Stimulated activated CD4-positive, alpha-beta T cell treated with anti-CD3 and anti-CD28 coated beads, Interleukin-1b, Interleukin-23, amount 100 ng/mL, for 48 hours (primary cell): ENCODE results near the gene ASXL1.
"Not testable (repeated sequence)": the region's sequence is repeated elsewhere in the genome, so short reads cannot be mapped to it uniquely, and the experiment has no call there.

ENCODE experiments used
- DNase-seq: peaks from one replicate; pipeline ENCODE4 v3.0.0-alpha.2; 2020

The ASXL1 gene

DNA sequence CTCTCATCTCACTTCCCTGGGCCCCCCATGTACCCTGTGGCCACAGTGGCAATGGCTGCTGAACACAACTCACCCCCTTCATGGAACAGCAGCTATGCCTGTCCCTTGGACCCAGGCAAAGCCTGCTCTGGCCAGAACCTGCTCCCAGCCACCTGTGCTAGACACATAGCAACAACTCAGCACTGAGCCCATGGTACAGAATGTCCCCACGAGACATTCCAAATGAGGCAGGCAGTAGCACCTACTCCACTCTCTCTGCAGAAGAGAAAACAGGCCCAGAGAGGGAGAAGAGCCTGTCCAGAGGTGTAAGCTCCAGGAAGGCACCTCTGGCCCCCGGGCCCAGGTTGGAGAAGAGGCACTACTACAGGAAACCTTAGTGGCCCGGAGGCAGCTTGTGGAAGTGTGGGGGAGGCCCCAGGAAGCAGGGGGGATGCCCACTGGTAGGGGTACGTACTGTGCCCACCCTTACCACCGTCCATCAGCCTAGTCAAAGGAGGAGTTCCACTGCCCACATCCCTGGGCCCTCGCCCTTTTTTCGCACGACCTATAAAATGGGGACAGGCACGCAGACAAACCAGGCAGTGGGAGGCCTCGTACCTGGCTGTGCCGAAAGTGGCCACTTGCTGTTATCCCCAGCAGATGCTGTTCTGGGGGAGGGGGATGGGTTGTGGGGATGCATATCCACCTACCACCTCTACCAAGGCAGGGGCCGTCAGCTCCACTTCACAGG, 97.2 kb downstream of the ASXL1 start:
- no peak for DNase-seq

DNA sequence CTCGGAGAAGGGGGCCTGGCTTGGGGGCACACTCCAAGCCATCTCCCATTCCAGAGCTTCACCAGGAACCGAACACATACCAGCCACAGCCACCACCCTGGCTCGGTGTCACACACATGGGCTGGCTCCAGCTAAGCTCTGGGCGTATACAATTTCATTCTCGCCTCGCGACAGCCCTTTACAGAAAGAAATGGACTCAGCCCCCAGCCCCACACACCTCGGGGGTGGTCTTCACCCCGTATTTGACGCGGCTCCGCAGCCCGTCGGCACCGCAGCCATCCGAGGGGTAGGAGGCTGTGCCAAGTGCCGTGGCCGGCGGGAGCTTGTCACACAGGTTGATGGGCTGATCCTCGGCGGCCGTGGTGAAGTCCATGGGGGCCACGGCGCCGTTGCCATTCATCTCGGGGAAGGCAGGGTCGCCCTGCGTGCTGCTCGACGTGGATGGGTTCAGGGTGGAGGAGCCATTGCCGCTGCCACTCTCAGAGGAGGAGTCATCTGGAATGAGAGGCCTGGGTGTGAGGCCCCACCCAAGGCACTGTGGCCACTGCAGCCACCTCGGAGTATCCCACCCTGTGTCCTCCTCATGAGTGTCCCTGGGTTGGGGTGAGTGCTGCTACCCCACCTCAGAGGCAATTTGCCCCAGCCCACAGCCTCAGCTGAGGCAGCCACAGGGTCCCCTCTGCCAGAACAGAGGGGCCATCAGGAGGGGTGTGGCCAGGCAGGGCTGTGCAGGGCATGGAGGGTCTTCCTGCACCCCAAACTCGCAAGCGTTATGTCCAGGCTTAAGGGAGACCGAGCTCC, 98.0 kb downstream of the ASXL1 start:
- DNase-seq = no peak

DNA sequence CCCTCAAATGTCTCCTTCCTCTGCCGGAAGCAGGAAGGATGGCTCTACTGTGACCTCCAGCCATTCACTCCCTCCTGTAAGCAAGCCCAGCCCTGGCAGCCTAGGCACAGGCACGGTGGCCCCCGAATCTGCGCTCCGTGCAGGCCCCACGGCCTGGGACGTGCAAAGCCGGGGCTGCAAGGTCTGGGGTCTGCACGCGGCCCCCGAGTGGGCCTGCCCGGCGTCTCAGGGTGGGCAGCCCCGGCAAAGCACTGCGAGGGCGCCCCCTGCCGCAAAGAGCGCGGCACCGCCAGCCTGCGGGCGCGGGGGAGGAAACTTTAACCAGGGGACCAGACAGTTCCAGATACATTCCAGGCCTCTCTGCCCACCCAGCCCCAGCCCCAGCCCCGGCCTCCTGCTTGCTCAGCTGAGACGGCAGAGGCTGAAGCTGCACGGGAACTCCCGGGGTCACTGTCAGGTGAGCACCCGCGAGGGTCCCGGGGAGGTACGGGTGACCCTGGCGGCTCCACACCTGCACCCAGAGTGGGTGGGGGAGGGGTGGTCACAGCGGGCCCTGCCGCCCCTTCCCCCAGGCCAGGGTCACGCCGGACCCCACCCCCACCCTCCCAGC, 98.8 kb downstream of the ASXL1 start:
- DNase-seq = no peak

DNA sequence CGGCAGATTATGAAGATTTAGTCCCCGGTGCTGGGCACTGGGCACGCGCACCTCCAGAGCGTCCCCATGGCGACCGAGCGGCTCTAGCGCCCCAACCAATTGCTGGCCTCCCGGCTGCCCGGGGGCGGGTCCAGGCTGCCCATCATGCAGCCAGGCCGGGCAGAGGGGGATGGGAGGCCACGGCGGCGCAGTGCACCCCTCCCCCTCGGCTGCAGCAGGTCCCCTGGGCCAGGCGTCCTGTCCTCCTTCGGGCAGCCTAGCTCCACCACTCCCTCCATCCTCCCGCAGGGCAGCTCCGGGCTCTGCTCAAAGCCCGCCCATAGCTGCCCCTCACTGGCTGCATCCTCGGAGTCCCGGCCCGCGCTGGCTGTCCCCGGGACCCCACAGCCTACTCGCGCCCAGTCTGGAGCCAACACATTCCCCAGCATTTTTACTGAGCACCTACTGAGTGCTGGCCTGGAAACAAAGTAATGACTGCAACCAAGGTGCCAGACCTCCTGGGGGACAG, 99.4 kb downstream of the ASXL1 start:
- DNase-seq = no peak

DNA sequence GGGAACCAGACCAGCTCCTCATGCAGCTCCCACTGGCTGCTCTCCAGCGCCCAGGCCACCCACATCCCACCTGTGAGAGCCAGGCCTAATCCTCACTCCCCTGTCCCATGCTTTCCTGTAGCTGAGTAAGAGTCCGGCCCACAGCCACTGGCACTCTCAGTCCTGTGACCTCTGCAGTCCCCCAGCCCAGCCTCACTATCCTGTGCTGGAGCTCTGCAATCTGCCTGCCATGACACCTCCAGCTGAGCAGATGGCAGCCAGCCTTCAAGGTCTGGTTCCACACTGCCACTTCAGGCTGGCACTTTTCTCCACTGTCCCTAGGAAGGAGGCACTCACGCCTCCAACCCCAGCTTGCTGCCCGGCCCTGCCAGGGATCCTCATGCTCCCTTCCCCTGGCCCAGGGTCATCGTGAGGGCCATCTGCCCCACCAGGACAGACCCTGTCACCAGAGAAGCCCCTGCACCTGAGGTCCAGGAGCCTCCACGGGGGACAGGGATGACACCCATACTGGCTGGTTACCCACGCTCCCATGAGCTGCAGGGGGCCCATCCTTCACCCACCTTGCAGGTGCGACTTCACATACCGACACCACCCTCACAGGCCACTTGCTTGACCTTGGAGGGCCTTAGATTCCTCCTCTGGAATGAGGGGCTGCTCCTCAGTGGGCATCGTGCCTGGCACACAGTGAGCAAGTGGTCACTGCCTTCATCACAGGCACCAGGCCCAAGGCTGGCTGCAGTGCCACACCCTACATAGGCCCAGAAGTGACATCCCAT, 100.1 kb downstream of the ASXL1 start:
- DNase-seq = no peak

DNA sequence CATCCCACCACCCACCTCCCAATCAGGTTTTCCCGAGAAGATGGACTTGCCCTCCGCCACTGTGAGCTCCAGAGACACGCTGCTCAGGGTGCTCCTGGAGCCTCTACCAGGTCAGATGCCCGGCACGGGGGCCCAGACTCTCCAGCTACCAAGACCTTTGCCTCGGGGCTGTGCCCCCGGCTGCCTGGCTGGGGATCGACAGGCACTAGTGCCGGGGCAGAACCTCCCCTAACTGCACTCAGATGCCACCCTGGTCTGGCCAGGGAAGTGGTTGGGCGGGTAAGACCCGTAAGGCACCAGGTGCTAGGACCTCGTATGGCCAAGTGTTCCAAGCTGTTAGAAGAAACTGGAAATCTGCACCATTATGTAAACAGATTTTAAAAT, 100.7 kb downstream of the ASXL1 start:
- DNase-seq = no peak

DNA sequence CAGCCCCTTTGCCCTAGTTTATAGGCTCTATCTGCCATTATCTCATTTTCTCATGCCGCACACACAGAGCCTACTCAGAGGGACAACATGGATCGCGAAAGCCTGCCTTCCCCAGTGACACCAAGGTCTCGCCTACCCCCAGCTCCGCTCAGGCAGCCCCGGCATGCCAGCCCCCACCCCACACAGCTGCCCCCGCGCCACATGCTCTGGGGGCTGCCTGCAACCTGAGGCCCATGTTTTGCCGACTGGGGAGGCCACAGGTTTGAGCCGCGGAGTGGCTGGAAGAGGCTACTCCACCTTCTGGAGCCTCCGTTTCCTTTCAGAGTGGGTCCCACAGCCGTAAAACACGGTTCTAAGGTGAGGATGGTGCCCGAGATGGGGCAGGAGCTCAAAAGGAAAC, 102.1 kb downstream of the ASXL1 start:
- DNase-seq = no peak

DNA sequence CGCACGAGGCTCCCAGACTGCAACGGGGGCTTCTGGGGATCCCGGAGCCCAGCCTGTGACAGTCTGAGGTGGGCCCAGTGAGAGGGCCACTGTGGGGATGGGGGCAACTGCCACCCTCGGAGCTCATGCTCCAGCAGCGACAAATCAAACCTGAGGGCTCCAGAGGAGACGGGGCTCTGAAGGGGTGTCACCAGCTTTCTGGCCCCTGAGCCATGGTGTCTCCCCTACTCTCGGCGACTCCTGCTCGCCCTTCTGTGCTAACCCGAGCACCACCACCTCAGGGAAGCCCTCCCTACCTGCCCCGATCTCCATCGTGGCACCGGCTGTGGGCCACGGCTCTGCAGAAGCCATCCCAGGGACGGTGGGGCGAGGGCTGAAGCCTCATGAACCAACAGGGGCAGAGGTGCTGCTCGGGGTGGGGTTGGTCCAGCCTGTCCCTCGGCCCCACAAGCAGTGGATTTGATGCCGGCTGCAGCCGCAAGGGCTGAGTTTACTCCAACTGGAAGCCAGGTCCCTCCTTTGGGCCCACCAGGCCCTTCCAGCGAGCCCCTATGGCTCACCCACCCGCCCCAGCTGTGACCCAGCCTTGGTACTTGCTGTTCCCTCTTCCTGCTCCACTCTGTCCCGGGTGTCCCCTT, 102.7 kb downstream of the ASXL1 start:
- no peak for DNase-seq

DNA sequence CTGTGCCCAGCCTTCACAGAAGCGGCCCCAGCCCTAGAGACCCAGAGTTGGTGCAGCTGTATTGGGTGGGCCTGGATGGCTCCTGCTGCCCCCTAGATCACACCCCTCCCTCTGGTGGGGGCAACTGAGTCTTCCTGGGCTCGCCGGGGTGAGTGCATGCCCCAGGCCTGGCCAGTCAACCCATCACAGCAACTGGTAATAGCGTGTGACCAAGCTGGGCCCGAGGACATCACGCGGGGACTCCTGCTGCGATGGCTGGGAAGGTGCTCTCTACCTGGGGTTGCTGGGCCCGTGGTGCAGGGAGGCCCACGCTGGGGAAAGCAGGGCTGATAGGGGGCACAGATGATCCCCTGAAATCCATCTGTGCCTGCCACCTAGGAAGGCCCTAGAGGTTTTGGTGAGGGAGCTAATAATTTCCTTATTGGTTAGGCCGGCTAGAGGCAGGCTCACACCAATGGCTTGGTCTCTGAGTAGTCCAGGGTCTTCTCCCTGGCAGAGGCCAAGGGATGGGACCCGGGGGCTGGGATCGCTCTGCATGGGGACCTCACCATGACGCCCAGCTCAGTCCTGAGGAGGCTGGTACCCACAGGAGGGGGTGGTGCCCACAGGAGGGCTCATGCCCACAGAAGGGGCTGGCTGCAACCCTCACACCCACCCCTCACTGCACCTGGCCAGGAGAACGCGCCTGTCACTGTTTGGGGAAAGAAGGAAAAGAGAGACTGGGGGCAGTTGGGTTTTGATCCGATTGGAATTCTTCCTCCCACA, 103.9 kb downstream of the ASXL1 start:
- DNase-seq = no peak

DNA sequence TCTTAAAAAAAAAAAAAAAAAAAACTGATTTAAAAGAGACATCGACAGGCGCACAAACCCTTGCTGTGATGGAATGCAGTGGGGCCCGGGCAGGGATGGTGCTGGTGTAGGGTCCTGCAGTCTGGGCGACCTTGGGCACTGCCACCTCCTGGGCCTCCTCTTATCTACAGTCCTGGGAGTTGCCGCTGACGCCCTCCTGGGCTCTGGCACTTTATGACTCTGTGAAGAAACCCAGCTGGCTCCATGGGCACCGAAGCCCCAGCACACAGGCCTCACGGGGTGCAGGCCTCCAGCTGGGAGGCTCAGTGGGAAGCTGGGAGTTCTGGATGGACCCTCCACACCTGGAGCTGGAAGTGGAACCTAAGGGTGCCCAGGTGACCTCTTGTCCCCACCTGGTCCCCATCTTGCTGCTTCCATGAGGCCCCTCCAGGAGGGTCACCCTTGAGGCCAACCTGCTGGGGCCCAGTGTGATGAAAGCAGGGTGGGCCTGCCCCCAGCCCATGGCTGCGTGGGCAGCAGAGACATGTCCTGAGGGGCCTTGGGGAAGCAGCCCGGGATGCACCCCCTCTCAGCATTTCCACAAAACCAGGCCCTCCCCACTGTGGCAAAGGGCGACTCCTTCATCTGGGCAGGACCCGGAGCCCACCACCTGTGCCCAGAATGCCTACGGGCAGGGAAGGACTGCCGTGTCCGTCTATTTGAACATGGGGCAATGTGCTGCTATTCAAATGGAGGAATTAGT, 104.9 kb downstream of the ASXL1 start:
- no peak for DNase-seq

DNA sequence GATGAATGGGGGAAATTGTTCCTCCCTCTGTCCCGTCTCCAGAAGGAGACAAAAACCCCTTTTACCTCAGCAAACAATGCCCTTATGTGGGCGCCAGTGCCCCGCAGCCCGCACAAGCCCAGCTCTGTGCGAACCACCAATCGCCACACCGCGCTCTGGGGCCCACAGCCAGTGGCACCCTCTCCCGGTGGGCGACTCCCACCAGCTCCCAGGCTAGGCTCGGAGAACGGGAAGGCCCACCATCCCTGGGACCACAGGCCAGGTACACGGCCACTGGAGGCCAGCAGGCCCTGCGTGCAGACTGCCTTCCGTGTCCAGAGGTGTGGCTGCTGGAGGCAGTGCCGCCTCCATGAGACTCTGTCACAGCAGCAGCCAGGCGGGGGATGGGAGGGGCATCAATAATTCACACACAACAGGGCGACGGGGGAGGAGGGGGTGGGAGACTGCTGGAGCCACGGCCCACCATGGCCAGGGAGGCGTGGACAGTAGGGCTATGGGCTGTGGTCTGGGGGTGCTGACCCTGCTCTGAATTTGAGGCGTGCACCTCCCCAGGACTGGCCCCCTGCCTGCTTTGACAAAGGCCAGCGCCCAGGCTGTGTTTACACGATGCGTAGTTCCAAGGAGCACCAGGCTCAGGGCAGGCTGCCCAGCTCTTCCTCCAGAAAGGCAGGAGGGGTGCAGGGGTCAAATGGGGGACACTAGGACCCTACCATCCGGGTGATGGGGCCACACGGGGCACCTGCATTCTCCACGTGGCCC, 105.7 kb downstream of the ASXL1 start:
- no peak for DNase-seq

DNA sequence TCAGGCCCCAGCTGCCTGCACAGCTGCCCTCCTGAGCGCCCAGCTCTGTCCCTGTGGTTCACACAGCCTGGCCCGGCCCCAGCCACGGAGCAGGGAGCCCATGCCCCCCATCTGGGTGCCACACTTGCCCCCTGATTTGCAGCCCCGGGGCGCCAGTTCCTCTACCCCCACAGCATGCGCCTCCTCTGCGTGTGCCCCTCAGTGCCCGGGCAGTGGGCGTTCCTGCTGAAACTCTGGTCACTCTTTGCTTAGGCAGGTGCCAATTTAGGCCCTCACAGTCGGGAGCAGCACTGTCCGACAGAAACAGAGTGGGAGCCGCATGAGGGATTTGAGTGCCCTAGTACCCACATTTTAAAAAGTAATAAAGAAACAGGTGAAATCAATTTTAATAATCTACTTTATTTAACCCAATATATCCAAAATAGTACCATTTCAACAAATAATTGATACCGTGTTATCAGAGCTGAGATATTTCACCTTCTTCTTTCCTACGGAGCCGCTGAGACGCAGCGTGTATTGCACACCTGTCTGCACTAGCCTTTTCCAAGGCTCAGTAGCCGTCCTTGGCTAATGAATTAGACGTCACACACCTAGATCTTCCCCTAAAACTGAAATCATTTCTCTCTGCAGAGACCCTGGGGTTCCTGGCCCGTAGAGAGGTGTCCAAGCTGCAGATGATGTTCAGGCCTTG, 106.4 kb downstream of the ASXL1 start:
- DNase-seq = no peak

DNA sequence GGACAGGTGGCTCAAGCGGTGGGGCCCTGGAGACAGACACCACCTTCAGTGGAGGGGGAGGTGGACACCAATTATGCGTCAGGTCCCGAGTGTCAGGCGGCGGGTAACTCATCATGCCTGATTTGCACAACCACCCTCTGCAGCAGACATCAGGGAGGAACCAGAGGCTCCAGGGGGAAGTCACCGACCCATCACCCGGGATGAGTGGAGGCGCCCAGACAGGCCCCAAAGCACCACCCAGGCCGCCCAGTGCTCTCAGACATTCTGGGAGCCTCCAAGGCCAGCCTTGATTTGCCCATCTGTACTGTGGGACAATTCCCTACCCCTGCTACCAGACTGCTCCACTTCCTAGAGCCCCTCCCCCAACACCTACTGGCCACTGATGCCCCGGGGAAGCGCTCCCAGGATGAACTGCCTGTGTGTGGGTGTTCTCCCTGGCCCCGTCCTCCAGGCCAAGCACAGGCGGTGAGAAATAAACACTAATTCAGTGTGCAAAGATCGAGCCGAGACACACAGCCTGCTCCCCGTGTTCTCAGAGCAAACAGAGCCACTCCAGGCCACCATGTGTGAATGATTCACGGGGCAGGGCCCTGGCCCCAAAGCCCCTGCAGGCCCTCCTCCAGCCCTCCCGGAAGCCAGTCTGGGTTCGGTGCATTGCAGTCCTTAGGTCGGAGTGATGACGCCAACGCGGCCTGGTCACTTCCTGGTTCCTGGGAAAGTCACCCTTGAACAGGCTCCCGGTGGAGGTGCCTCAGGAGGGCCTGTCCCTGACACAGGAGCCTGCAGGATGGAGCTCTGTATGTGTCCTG, 107.2 kb downstream of the ASXL1 start:
- DNase-seq = no peak

DNA sequence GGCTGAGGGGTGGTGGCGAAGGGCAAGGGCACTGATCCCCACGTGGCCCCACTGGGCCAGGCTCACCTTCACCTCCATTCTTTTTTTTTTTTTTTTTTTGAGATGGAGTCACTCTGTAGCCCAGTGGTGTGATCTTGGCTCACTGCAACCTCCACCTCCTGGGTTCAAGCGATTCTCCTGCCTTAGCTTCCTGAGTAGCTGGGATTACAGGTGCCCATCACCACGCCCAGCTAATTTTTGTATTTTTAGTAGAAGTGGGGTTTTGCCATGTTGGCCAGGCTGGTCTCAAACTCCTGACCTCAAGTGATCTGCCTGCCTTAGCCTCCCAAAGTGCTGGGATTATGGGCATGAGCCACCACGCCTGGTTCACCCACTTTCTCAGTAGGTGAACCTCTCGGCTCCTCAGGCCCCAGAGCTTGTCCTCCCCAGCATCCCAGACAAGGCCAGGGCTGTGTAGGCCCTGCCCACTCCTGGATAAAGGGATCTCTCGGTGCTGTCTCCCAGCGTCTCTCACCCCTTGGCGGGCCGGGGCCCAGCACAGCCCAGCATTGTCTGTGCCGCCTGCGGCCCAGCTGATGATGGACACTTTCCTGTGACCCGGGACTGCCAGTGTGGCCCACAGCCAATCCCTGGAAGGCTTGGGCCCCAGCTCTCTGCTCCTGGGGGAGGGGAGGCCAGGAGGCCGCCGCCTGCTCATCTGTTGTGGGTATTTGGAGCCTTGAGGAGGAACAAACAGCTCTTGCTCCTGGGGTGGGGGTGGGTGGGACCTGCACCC, 108.0 kb downstream of the ASXL1 start:
- not testable (repeated sequence) for DNase-seq

DNA sequence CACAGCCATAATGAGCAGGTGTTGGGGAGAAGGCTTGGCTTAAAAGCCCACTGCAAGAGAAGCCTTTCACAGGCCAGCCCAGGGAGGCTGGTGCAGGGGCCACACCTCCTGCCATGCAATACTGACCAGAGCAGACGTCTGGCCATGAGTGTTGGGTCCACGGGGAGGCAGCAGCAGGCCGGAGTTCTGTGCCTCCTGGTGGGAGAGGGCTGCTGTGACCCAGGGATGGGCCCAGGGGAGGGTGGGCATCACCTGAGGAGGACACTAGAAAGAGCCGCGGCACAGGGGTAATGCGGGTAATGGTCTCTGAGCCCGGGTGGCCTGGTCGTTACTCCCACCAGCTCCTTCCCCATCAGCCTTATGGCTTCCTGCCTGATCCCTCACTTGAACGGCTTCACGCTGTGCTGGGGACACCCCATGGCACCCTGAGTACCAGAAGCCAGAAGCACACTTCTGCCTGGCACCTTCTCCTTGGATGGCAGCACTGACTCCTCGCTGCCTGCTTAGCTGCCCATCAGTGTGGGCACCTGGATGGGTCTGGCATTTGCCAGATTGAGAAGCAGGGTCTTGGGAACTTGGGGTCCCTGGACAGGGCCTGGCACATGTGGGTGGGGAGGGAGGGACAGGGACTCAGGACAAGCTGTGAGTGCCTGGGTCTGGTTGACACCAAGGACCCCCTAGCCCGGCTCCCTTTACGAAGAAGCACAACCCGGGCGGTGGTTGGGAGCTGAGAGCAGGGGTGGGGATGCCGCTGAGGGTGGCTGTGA, 108.8 kb downstream of the ASXL1 start:
- DNase-seq = no peak

DNA sequence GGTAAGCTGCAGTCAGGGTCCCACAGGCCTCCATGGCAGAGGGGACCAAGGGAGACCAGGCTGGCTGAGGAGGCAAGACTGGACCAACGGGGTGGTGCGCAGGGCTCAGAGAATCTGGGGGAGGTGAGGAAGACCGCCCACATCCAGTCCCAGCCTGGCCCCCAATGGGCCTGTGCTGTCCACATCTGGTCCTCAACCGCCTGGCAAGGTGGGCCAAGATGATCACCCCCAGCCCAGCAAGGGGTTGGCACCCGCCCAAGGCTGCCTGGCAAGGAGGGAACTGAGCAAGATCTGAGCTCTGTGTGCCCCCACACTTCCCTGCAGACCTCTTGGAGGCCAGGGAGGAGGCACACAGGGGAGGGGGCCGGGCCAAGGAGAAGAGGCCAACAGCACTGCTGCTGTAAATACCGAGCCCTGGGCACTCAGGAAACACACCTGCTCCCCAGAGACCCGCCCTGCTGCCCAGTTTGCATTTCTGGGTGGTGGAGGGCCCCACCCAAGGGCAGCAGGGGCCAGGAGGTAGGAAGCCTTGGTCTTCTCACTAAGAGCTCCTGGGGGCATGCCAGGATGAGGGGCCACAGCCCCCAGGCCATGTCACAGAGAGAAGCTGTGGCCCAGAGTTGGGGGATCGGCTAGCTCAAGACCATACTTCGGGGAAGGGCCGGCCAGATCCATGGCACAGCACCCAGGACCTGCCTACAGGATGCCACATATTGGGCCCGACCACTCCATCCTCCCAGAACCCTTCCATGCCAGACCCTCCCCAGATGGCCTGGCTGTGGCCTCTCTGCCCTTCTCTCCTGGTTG, 109.6 kb downstream of the ASXL1 start:
- DNase-seq = no peak
